Liver (tissue), 3 donors: ENCODE measurements around the gene NOL11.

Source experiments
- CTCF ChIP-seq: fragments of 150-350 bp; IDR thresholded peaks from 2 replicates; pipeline ENCODE4 v1.5.1; 2017; ENCODE audit warnings: improper control_type of control experiment, low read depth, low read length; ENCODE audit not compliant: missing input control
- JUND ChIP-seq, 2 donors: IDR thresholded peaks; 2 replicates each; pipeline ENCODE4 v1.6.1; 2016; ENCODE audit warnings: antibody characterized with exemption in 2 of 2
- TF ChIP-seq, protein P1 (sequence below): IDR thresholded peaks from 2 replicates; pipeline ENCODE4 v1.6.1; 2016; ENCODE audit warnings: antibody characterized with exemption, mild to moderate bottlenecking
- donor health status: healthy.
- donor health status: healthy.

DNA sequence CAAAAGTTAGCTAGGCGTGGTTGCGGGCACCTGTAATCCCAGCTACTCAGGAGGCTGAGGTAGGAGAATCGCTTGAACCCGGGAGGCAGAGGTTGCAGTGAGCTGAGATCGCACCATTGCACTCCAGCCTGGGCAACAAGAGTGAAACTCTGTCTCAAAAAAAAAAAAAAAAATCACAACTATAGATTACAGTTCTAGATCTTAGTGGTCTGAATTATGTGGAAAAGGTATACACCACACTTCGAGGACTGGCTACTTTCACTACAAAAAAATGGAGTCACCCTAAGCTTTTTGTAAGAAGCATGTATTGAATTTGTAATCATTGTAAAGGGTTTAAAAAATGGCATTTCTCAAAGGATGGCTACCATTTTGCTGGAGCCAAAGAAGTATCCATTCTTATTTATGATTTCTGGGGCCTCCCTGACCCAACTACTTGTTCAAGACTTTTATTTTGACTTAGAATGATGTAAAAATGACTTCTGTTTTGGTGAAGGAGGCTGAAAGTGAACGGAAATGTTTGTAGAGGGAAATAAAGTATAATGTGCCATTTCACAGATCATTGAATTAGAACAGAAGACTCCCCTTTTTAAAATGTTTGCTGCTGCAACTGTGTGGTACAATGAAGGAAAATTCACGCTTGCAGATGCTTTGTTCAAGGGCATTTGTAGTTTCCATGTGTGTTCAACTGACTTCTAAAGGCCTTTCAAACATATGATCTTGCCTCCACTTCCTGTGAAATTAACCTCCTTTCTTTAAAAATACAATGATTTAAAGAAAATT, 37.1 kb upstream of the NOL11 start:
- TF ChIP-seq, protein P1, sequence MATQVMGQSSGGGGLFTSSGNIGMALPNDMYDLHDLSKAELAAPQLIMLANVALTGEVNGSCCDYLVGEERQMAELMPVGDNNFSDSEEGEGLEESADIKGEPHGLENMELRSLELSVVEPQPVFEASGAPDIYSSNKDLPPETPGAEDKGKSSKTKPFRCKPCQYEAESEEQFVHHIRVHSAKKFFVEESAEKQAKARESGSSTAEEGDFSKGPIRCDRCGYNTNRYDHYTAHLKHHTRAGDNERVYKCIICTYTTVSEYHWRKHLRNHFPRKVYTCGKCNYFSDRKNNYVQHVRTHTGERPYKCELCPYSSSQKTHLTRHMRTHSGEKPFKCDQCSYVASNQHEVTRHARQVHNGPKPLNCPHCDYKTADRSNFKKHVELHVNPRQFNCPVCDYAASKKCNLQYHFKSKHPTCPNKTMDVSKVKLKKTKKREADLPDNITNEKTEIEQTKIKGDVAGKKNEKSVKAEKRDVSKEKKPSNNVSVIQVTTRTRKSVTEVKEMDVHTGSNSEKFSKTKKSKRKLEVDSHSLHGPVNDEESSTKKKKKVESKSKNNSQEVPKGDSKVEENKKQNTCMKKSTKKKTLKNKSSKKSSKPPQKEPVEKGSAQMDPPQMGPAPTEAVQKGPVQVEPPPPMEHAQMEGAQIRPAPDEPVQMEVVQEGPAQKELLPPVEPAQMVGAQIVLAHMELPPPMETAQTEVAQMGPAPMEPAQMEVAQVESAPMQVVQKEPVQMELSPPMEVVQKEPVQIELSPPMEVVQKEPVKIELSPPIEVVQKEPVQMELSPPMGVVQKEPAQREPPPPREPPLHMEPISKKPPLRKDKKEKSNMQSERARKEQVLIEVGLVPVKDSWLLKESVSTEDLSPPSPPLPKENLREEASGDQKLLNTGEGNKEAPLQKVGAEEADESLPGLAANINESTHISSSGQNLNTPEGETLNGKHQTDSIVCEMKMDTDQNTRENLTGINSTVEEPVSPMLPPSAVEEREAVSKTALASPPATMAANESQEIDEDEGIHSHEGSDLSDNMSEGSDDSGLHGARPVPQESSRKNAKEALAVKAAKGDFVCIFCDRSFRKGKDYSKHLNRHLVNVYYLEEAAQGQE: no peak
- TF ChIP-seq CTCF: no peak
- TF ChIP-seq JUND (IDR thresholded peaks at IDR 0.05): no peak
